ENCODE results near the gene LDLRAD4.

Gene LDLRAD4

DNA sequence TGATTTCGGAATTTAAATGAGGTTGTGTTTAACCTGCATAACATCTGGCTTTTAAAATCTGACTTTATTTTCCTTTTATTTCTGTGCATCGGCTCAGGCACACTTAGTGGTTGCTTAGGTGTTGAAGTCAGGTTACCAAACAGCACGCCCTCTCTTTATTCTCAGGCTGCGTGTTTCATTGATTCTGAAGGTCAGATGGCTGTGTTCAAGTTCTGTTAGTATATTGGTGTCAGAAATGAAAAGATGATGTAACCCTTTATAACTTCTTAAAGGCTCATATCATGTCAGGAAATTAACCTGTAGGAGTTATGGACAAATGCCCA, 246.5 kb downstream of the LDLRAD4 start:
- no peak for DNase-seq (ENCODE audit: low read depth)
- no peak overlapping the region for H3K4me3 ChIP-seq (ENCODE audit: low read depth, low read length)
- no peak for TF ChIP-seq CTCF (conservative IDR thresholded peaks at IDR 0.05; ENCODE audit: low read depth, low read length)

GRCh38 chr18:13465476-13465875, 246.9 kb downstream of the LDLRAD4 start:
- no peak for DNase-seq (ENCODE audit: low read depth)
- no peak for TF ChIP-seq CTCF (conservative IDR thresholded peaks at IDR 0.05; ENCODE audit: low read depth, low read length)
- no peak overlapping the region for H3K4me3 ChIP-seq (ENCODE audit: low read depth, low read length)

DNA sequence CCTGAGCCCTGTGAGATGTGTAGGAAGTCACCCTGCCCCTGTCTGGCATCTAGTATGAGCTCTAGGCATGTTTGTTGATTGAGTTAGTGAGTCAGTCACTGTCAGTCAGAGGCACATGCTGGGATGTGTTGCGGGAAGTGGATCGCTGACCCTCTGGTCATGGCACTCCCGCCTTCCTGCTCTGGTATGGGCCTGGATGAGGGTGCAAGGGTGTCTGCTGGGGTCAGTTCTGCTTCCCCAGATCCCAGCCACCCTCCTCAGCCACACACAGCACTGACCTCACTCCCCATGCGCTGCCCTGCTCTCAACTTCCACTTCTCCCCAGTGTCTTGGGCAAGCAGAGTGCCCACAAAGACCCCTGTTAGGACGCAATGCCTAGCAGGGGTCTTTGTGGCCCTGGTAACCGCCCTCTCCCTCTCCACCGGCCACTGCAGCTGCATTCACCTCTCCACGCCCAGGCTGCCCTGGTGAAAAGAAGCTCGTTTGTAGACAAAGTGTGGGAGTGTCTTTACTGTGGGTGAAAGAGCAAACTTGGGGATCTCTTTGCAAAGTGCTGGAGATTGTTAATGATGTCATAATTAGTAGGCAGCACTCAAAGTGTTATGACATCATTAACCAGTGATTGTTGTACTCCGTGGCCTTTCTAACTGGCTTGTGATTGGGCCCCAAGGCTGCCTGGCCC, 252.1 kb downstream of the LDLRAD4 start:
- no peak for DNase-seq (ENCODE audit: low read depth)

DNA sequence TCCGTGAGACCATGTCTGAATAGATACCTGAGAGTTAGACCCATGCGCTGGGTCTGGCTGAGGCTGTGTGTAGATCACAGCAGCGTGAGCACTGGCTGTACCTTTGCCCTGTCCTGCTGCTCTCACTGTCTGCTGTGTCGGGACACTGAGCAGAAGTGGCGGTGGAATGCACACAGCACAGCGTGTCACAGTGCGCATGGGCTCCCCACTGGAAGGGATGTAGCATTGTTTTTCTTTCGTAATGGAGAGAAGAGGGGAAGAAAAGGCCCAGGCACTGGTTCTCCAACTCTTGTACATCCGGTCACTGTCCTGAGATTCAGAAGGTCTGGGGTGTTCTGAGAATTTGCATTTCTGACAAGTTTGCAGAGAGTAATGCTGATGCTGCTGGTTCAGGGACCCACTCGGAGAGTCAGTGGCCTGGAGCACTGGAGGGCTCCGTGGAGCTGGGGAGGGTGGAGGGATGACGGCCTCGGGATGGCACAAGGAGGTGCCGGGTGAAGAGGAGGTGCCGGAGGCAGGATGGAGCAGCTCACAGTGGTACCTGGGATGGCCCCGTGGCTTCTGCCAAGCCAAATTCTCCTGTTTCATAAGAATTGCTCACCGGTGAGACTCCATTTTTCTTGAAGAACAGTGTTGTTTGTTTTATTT, 252.8 kb downstream of the LDLRAD4 start:
- H3K4me3 ChIP-seq (ENCODE audit: low read depth, low read length) = no peak overlapping the region
- no peak for TF ChIP-seq CTCF (conservative IDR thresholded peaks at IDR 0.05; ENCODE audit: low read depth, low read length)
- DNase-seq (ENCODE audit: low read depth) = no peak

More for the DNA sequence above, 252.1 kb downstream of the LDLRAD4 start:
- TF ChIP-seq CTCF (conservative IDR thresholded peaks at IDR 0.05; ENCODE audit: low read depth, low read length) = no peak
- no peak overlapping the region for H3K4me3 ChIP-seq (ENCODE audit: low read depth, low read length)

DNA sequence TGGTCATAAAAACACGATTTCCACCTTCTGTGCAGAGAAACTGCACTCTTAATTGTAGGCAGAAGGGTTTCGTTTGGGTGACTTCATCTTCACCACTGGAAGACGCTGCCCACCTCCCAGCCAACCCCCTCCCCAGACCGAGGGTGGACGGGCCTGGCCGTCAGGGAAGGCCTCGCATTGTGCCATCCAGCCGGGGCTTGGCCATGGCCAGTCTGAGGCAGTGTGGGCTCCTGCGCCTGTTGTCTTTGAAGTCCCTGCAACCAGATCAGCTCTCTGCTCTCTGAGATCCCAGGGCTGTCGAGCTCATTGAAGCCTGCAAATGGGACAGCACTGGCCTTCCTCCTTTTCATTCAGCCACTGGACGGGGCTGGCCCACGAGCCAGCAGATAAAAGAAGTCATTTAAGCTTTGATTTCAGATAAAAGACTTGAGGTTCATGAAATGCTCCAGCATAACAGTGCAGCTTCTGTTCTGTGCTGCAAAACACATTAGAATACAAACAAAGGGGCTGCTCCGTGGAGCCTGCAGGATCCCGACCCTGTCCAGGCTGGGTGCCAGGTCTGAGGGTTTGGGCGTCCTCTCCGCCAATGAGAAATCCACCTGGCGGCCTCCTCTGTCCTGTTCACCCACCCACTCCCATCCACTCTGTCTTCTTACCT, 253.5 kb downstream of the LDLRAD4 start:
- DNase-seq (ENCODE audit: low read depth) = no peak
- H3K4me3 ChIP-seq (ENCODE audit: low read depth, low read length) = no peak overlapping the region
- TF ChIP-seq CTCF (conservative IDR thresholded peaks at IDR 0.05; ENCODE audit: low read depth, low read length) = no peak

GRCh38 chr18:13473751-13474150, 255.2 kb downstream of the LDLRAD4 start:
- DNase-seq (ENCODE audit: low read depth) = no peak
- no peak for TF ChIP-seq CTCF (conservative IDR thresholded peaks at IDR 0.05; ENCODE audit: low read depth, low read length)
- H3K4me3 ChIP-seq (ENCODE audit: low read depth, low read length) = no peak overlapping the region
